AG08395 (cell line): ENCODE results near the gene KLHL26.

Experiments used
- DNase-seq: peaks from one replicate; pipeline ENCODE4 v3.0.0; 2012; ENCODE audit warnings: mixed read lengths, low spot score

The KLHL26 gene

DNA sequence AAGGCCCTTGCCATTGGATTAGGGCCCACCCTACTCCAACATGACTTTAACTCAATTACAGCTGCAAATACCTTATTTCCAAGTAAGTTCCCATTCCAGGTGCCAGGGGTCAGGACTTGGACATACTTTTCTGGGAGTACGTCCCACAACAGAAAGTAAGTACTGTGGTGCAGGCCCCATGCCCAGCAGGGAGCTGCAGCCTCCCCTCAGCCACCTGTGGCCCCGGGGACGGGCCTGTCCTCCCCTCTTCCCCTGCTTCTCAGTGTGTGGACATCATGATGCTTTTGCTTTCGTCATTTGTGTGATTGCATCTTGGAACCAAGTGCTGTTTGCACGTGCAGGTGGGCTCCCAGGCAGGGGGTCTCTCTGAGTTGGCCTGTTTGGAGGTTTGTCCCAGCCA, 78.6 kb downstream of the KLHL26 start:
- no peak for DNase-seq

DNA sequence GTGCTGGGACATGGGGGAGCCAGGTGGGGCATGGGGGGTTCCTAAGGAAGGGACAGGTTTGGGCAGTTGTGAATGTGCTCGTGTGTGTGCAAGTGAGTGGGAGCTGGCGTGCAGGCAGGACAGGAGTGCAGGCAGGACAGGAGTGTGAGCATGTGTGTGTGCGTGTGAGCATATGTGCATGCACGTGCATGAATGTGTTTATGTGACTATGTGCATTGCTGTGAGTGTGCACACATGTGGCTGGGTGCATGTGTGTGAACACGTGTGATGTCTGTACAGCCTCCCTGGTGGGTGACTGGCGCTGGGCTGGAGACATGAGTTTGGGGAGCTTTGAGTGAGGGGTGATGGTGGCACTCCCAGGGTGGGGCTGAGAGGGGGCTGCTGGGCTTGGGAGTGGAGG, 80.0 kb downstream of the KLHL26 start:
- DNase-seq: no peak

DNA sequence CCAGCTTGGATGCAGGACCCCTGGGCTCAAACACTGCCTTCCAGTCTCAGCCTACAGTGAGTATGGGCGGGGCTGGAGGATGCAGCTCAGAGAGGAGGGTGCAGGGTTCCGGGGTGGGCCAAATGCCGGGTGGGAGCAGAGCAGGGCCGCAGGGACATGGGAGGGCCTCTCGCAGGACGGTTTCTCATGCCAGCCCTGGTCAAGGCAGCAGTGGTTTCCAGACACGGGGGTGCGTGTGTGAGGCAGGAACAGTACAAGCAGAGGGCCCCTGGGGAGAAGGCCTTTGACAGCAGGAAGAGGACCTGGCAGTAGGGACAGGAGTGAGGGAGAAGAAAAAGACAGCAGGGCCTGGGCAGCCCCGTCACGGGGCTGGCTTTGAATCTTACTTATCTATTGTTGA, 80.8 kb downstream of the KLHL26 start:
- DNase-seq: no peak

DNA sequence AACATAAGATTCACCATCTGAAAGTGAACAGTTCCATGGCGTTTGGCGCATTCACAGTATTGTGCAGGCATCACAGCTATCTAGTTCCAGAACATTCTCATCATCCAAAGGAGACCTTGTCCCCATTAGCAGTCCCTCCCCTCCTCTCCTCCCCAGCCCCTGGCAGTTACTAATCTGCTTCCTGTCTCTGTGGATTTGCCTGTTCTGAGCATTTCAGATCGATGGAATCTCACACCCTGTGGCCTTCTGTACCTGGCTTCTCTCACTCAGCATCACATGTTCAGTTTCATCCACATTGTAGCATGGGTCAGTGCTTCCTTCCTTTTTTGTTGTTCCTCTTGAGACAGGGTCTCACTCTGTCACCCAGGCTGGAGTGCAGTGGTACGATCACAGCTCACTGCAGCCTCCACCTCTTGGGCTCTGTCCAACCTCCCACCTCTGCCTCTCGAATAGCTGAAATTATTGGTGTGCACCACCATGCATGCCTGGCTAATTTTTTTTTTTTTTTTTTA, 81.2 kb downstream of the KLHL26 start:
- no peak for DNase-seq

DNA sequence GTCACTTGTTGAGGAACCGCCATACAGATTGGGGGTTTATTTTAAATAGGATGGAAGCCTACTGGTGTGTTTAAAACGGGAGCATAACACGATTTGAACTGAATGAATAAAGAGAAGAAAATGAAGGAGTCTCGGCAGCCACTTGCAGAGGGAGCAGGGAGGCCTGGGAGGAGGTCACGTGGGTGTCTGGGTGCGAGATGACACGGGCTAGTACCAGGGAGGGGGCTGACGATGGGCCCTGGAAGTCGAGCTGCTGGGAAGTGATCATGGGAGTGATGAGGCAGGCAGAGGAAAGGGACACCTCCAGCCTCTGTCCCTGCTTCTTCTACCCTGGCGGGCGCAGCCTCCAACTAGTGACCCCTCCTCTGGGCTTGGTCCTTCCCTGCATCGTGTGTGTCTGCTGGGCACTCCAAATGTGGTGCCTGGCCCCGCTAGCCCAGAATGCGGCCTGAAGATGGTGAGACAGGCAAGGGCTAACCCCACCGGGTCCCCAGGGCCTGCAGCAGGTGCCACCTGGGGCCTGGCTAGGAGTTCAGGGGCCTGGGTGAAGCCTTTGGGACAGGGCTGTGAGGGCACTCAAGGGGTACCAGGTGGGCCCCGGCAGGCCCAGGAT, 82.1 kb downstream of the KLHL26 start:
- DNase-seq: no peak

DNA sequence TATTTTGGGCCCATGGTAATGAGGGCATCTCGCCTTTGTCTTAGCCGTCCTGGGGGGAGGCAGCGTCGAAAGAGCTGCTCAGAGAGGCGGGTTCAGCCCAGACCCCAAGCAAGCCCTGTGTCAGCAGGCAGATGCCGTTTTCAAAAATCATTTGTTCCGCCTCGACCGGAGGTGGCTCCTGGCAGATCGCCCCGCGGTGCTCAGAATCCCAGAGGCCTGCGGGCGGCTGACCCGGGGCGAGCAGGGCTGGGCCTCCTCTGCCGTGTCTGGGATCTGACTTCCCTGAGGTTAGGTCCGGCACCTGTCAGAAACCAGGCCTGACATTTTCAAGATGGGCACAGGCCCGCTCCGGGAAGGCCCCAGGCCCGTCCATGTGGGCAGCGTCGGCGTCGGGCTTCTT, 82.7 kb downstream of the KLHL26 start:
- no peak for DNase-seq
